Measurements from ENCODE around the gene DIABLO.
"Not testable (repeated sequence)": the region's sequence is repeated elsewhere in the genome, so short reads cannot be mapped to it uniquely, and the experiment has no call there.

Gene DIABLO

GRCh38 chr12:122189626-122190475 lies 36.0 kb downstream of the DIABLO start:
- Histone ChIP-seq H3K27me3 (ENCODE audit: control insufficient read depth, insufficient read depth, low read length) (no peaks in the 10 kb centered on the region), H3K9me3 (ENCODE audit: control insufficient read depth, insufficient read depth, low read length) (no peaks in the 10 kb centered on the region), H3K27ac (ENCODE audit: low read length) (no peak overlapping the region), H3K4me3 (ENCODE audit: low read length) (no peak overlapping the region), H3K36me3 (ENCODE audit: control insufficient read depth, insufficient read depth, low read length) (peaks cover 2% of the 10 kb centered on the region; the same call in 1 of the 2 replicates), H3K4me1 (ENCODE audit: control insufficient read depth, insufficient read depth, low read length) (no peaks in the 10 kb centered on the region)
- WGBS (ENCODE audit: insufficient coverage, insufficient read length): no CpG with 5 or more reads among the region's 34 CpGs
- DNase-seq (ENCODE audit: low read depth, low spot score): no peak

- no peak overlapping the region for H3K27ac ChIP-seq (ENCODE audit: low read length)
- no peaks in the 10 kb centered on the region for H3K9me3 ChIP-seq (ENCODE audit: control insufficient read depth, insufficient read depth, low read length)
- H3K4me3 ChIP-seq (ENCODE audit: low read length): no peak overlapping the region
- H3K27me3 ChIP-seq (ENCODE audit: control insufficient read depth, insufficient read depth, low read length): no peaks in the 10 kb centered on the region; the same call in 1 of the 2 replicates
- 0 out of 2 replicates have a peak, but pooled peaks cover 1% of the 10 kb centered on the region for H3K4me1 ChIP-seq (ENCODE audit: control insufficient read depth, insufficient read depth, low read length)
- no peak for DNase-seq (ENCODE audit: low read depth, low spot score)
- H3K36me3 ChIP-seq (ENCODE audit: control insufficient read depth, insufficient read depth, low read length): peaks cover 2% of the 10 kb centered on the region; the same call in 1 of the 2 replicates
- no CpG with 5 or more reads among the region's 12 CpGs for WGBS (ENCODE audit: insufficient coverage, insufficient read length)
Observed at GRCh38 chr12:122187466-122187865, 38.4 kb downstream of the DIABLO start.

- H3K36me3 ChIP-seq (ENCODE audit: control insufficient read depth, insufficient read depth, low read length): peaks cover 2% of the 10 kb centered on the region; the same call in 1 of the 2 replicates
- no peaks in the 10 kb centered on the region; the same call in 1 of the 2 replicates for H3K27me3 ChIP-seq (ENCODE audit: control insufficient read depth, insufficient read depth, low read length)
- H3K4me1 ChIP-seq (ENCODE audit: control insufficient read depth, insufficient read depth, low read length): 0 out of 2 replicates have a peak, but pooled peaks cover 1% of the 10 kb centered on the region
- H3K9me3 ChIP-seq (ENCODE audit: control insufficient read depth, insufficient read depth, low read length): no peaks in the 10 kb centered on the region
- WGBS (ENCODE audit: insufficient coverage, insufficient read length): no CpG with 5 or more reads among the region's 10 CpGs
- H3K27ac ChIP-seq (ENCODE audit: low read length): no peak overlapping the region
- H3K4me3 ChIP-seq (ENCODE audit: low read length): no peak overlapping the region
- no peak for DNase-seq (ENCODE audit: low read depth, low spot score)
Observed at GRCh38 chr12:122185494-122186082, 40.3 kb downstream of the DIABLO start.

DNA sequence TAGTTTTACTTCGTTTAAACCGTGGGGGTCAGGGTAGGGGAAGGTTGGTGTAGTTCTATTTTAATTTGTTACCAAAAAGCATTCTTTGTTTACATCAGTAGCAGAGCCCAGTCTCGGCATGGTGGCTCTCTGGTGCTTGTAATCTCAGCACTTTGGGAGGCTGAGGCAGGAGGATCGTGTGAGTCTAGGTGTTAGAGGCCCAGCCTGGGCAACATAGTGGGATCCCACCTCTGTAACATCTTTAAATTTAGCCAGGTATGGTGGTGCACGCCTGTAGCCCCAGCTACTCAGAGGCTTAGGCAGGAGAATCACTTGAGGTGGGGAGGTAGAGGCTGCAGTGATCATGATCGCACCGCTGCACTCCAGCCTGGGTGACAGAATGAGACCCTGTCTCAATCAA lies 40.8 kb downstream of the DIABLO start:
- Histone ChIP-seq H3K4me3 (ENCODE audit: low read length) (no peak overlapping the region), H3K27me3 (ENCODE audit: control insufficient read depth, insufficient read depth, low read length) (no peaks in the 10 kb centered on the region; the same call in 1 of the 2 replicates), H3K36me3 (ENCODE audit: control insufficient read depth, insufficient read depth, low read length) (peaks cover under 1% of the 10 kb centered on the region; the same call in 1 of the 2 replicates), H3K27ac (ENCODE audit: low read length) (no peak overlapping the region), H3K4me1 (ENCODE audit: control insufficient read depth, insufficient read depth, low read length) (0 out of 2 replicates have a peak, but pooled peaks cover 1% of the 10 kb centered on the region), H3K9me3 (ENCODE audit: control insufficient read depth, insufficient read depth, low read length) (no peaks in the 10 kb centered on the region)
- WGBS (ENCODE audit: insufficient coverage, insufficient read length): no CpG with 5 or more reads among the region's 7 CpGs
- DNase-seq (ENCODE audit: low read depth, low spot score): no peak

DNA sequence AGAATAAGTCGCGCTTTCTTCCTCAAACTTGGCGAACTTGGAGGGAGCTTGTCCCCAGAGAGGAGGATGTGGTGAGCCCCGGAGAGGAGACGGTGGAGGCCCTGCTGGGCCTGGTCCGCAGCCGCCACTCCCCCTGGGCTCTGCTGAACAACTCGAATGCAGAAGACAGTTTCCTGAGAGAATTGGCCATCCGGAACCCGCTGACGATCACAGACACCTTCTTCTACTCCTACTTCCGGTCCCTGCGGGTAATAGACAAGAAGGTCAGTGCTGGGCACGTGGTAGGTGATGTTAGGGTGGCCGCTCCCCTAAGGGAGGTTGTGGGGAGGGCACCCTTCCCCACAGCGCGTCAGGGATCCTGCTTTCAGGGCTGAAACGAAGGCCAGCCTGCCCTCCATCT lies 41.3 kb downstream of the DIABLO start:
- Histone ChIP-seq H3K4me3 (ENCODE audit: low read length) (no peak overlapping the region), H3K36me3 (ENCODE audit: control insufficient read depth, insufficient read depth, low read length) (no peaks in the 10 kb centered on the region), H3K27me3 (ENCODE audit: control insufficient read depth, insufficient read depth, low read length) (no peaks in the 10 kb centered on the region; the same call in 1 of the 2 replicates), H3K9me3 (ENCODE audit: control insufficient read depth, insufficient read depth, low read length) (no peaks in the 10 kb centered on the region), H3K27ac (ENCODE audit: low read length) (no peak overlapping the region), H3K4me1 (ENCODE audit: control insufficient read depth, insufficient read depth, low read length) (0 out of 2 replicates have a peak, but pooled peaks cover 1% of the 10 kb centered on the region)
- DNase-seq (ENCODE audit: low read depth, low spot score): no peak
- WGBS (ENCODE audit: insufficient coverage, insufficient read length): no CpG with 5 or more reads among the region's 18 CpGs

DNA sequence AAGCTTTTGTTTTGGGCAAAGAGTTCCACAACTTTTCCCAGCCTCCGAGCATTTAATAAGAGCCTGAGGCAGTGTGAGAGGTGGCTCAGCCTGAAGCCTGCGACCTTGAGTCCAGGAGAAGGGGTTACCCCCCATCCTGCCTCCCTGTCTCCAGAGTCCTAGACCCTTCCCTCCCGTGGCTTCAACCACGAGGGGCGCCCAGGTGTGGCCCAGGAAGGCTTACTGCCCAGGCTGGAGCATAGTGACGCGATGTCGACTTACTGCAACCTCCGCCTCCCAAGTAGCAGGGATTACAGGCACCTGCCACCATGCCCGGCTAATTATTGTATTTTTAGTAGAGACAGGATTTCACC lies 42.3 kb downstream of the DIABLO start:
- peak overlapping the region; percentile 44; the same call in 1 of the 2 replicates for H3K4me3 ChIP-seq (ENCODE audit: low read length)
- H3K4me1 ChIP-seq (ENCODE audit: control insufficient read depth, insufficient read depth, low read length): 0 out of 2 replicates have a peak, but pooled peaks cover 1% of the 10 kb centered on the region
- no peaks in the 10 kb centered on the region for H3K9me3 ChIP-seq (ENCODE audit: control insufficient read depth, insufficient read depth, low read length)
- DNase-seq (ENCODE audit: low read depth, low spot score): no peak
- H3K36me3 ChIP-seq (ENCODE audit: control insufficient read depth, insufficient read depth, low read length): no peaks in the 10 kb centered on the region
- WGBS (ENCODE audit: insufficient coverage, insufficient read length): no CpG with 5 or more reads among the region's 10 CpGs
- no peak overlapping the region for H3K27ac ChIP-seq (ENCODE audit: low read length)
- no peaks in the 10 kb centered on the region; the same call in 1 of the 2 replicates for H3K27me3 ChIP-seq (ENCODE audit: control insufficient read depth, insufficient read depth, low read length)

- H3K27ac ChIP-seq (ENCODE audit: low read length): no peak within 1 kb of the TSS
- 0 out of 2 replicates have a peak, but pooled peaks cover 1% of the 10 kb centered on the region for H3K4me1 ChIP-seq (ENCODE audit: control insufficient read depth, insufficient read depth, low read length)
- H3K9me3 ChIP-seq (ENCODE audit: control insufficient read depth, insufficient read depth, low read length): no peaks in the 10 kb centered on the region
- no peaks in the 10 kb centered on the region; the same call in 1 of the 2 replicates for H3K27me3 ChIP-seq (ENCODE audit: control insufficient read depth, insufficient read depth, low read length)
- DNase-seq (ENCODE audit: low read depth, low spot score): no peak
- WGBS (ENCODE audit: insufficient coverage, insufficient read length): no CpG with 5 or more reads among the region's 63 CpGs
- peak within 1 kb of the TSS; percentile 44 for H3K4me3 ChIP-seq (ENCODE audit: low read length)
- no peaks in the 10 kb centered on the region for H3K36me3 ChIP-seq (ENCODE audit: control insufficient read depth, insufficient read depth, low read length)
Observed at GRCh38 chr12:122182887-122183587, 42.8 kb downstream of the DIABLO start, which contains the start of gene LRRC43. Gene LRRC43, plus strand, starts transcription at chr12:122183123. Its CDS starts 22 bp downstream, at chr12:122183145.

- not testable (repeated sequence) for H3K27me3 ChIP-seq (ENCODE audit: control insufficient read depth, insufficient read depth, low read length); H3K36me3 ChIP-seq (ENCODE audit: control insufficient read depth, insufficient read depth, low read length); H3K4me1 ChIP-seq (ENCODE audit: control insufficient read depth, insufficient read depth, low read length); H3K4me3 ChIP-seq (ENCODE audit: low read length); DNase-seq (ENCODE audit: low read depth, low spot score); H3K9me3 ChIP-seq (ENCODE audit: control insufficient read depth, insufficient read depth, low read length); H3K27ac ChIP-seq (ENCODE audit: low read length)
- no CpG with 5 or more reads among the region's 4 CpGs for WGBS (ENCODE audit: insufficient coverage, insufficient read length)
Observed at GRCh38 chr12:122176473-122176872, 49.4 kb downstream of the DIABLO start.

GRCh38 chr12:122174155-122174845 lies 51.6 kb downstream of the DIABLO start, which contains the start of gene IL31:
Gene IL31, minus strand, starts transcription at chr12:122174221. Its CDS starts 49 bp downstream, at chr12:122174172.
- Histone ChIP-seq H3K27ac (ENCODE audit: low read length) (no peak within 1 kb of the TSS), H3K9me3 (ENCODE audit: control insufficient read depth, insufficient read depth, low read length) (no peaks in the 10 kb centered on the region), H3K4me3 (ENCODE audit: low read length) (no peak within 1 kb of the TSS), H3K4me1 (ENCODE audit: control insufficient read depth, insufficient read depth, low read length) (no peaks in the 10 kb centered on the region), H3K27me3 (ENCODE audit: control insufficient read depth, insufficient read depth, low read length) (no peaks in the 10 kb centered on the region), H3K36me3 (ENCODE audit: control insufficient read depth, insufficient read depth, low read length) (no peaks in the 10 kb centered on the region)
- WGBS (ENCODE audit: insufficient coverage, insufficient read length): no CpG with 5 or more reads among the region's 17 CpGs
- no peak for DNase-seq (ENCODE audit: low read depth, low spot score)

Measured in iPS DF 6.9 (cell line).